Measurements from ENCODE around the gene DEDD2. TPM values are rescaled to one million over a fixed set of nuclear protein-coding genes. Genes with fewer than 3 reads are reported as not detected.

DEDD2 gene
- total RNA-seq, 4 donors from 2014 or later, result 23.2 to 30.2 (median 27.8) TPM

GRCh38 chr19:42255766-42256745 lies 38.6 kb upstream of the DEDD2 start:
- no peaks in the 10 kb centered on the region for H3K36me3 ChIP-seq
- DNase-seq, result no peak
- peaks cover 20 to 46% (median 34%) of the 10 kb centered on the region in 3 donors for H3K4me1 ChIP-seq
- TF ChIP-seq CTCF (IDR thresholded peaks at IDR 0.05) (no peak), POLR2A (IDR thresholded peaks at IDR 0.05) (no peak)
- H3K27me3 ChIP-seq, result no peaks in the 10 kb centered on the region
- peak overlapping the region; percentile 91 to 99 (median 96) for H3K4me3 ChIP-seq
- intact Hi-C loops (cut with DNase I), result no loop called here
- H3K9me3 ChIP-seq, result no peaks in the 10 kb centered on the region
- peak overlapping the region; percentile 97 to 100 (median 100) for H3K27ac ChIP-seq
- 5 to 7% methylated on average over 28 to 32 of the region's 38 CpGs for WGBS, 2 donors

- intact Hi-C loops (cut with DNase I), result no loop called here
- H3K4me3 ChIP-seq, result peak within 1 kb of the TSS; percentile 91 to 99 (median 96)
Measured at GRCh38 chr19:42254850-42255765, 37.6 kb upstream of the DEDD2 start, which contains the start of gene ERF. Gene ERF (minus strand): TSS chr19:42255128. CDS start chr19:42254999, 129 bp downstream.

GRCh38 chr19:42254089-42254849 lies 36.8 kb upstream of the DEDD2 start:
- intact Hi-C loops (cut with DNase I), result no loop called here
- DNase-seq, result no peak
- no peaks in the 10 kb centered on the region for H3K9me3 ChIP-seq
- 0% methylated on average over 24 of the region's 70 CpGs; no CpG with 5 or more reads in 1 of the 2 donors for WGBS, 2 donors
- TF ChIP-seq POLR2A (IDR thresholded peaks at IDR 0.05), result peak in 1 of 4 donors; percentile 5
- TF ChIP-seq CTCF (IDR thresholded peaks at IDR 0.05), result no peak
- no peaks in the 10 kb centered on the region for H3K27me3 ChIP-seq
- H3K27ac ChIP-seq, result peak overlapping the region; percentile 97 to 100 (median 100)
- peak overlapping the region; percentile 91 to 99 (median 96) for H3K4me3 ChIP-seq
- peaks cover 27 to 64% (median 48%) of the 10 kb centered on the region in 3 donors for H3K4me1 ChIP-seq
- peaks cover 4 to 11% (median 4%) of the 10 kb centered on the region in 3 donors for H3K36me3 ChIP-seq

More at GRCh38 chr19:42254850-42255765, 37.6 kb upstream of the DEDD2 start, which contains the start of gene ERF:
- Histone ChIP-seq H3K27ac (peak within 1 kb of the TSS; percentile 97 to 100 (median 100)), H3K9me3 (no peaks in the 10 kb centered on the region), H3K27me3 (no peaks in the 10 kb centered on the region), H3K36me3 (peaks cover 0 to 2% (median 0%) of the 10 kb centered on the region in 3 donors), H3K4me1 (peaks cover 27 to 56% (median 43%) of the 10 kb centered on the region in 3 donors)
- WGBS, 2 donors, result 0 to 2% methylated on average over 6 to 9 of the region's 75 CpGs
- peak in 3 of 4 donors; percentile 97 to 99 (median 99) for TF ChIP-seq POLR2A (IDR thresholded peaks at IDR 0.05)
- TF ChIP-seq CTCF (IDR thresholded peaks at IDR 0.05), result peak in 2 of 6 experiments; percentile 12 to 13
- peak; percentile 71 for DNase-seq

GRCh38 chr19:42253245-42254088 lies 36.0 kb upstream of the DEDD2 start:
- peaks cover 27 to 72% (median 48%) of the 10 kb centered on the region in 3 donors for H3K4me1 ChIP-seq
- H3K27me3 ChIP-seq, result no peaks in the 10 kb centered on the region
- no peaks in the 10 kb centered on the region for H3K9me3 ChIP-seq
- peaks cover 4 to 19% (median 6%) of the 10 kb centered on the region in 3 donors for H3K36me3 ChIP-seq
- peak overlapping the region; percentile 91 to 99 (median 96) for H3K4me3 ChIP-seq
- intact Hi-C loops (cut with DNase I), result no loop called here
- TF ChIP-seq POLR2A (IDR thresholded peaks at IDR 0.05) (peak in 1 of 4 donors; percentile 38), CTCF (IDR thresholded peaks at IDR 0.05) (no peak)
- 0% methylated on average over 10 to 13 of the region's 71 CpGs for WGBS, 2 donors
- peak overlapping the region; percentile 97 to 100 (median 100) for H3K27ac ChIP-seq
- DNase-seq, result no peak

Measured in esophagus squamous epithelium (tissue), 5 donors.